ENCODE data around the gene UBAC2.

UBAC2 gene

GRCh38 chr13:99346335-99347042 is 145.8 kb downstream of the UBAC2 start:
- Histone ChIP-seq H3K4me1 (ENCODE audit: control insufficient read depth, insufficient read depth, low read length) (no peaks in the 10 kb centered on the region), H3K9ac (ENCODE audit: low read length) (no peak overlapping the region), H3K36me3 (ENCODE audit: control insufficient read depth, insufficient read depth, low read length, severe bottlenecking) (peaks cover 52% of the 10 kb centered on the region), H3K9me3 (ENCODE audit: control insufficient read depth, low read length) (no peaks in the 10 kb centered on the region), H3K27me3 (replicated peaks; ENCODE audit: control insufficient read depth, insufficient read depth, low read length) (no peaks in the 10 kb centered on the region), H3K4me3 (ENCODE audit: low read length) (no peak overlapping the region)
- no peak for DNase-seq (ENCODE audit: low read depth)

DNA sequence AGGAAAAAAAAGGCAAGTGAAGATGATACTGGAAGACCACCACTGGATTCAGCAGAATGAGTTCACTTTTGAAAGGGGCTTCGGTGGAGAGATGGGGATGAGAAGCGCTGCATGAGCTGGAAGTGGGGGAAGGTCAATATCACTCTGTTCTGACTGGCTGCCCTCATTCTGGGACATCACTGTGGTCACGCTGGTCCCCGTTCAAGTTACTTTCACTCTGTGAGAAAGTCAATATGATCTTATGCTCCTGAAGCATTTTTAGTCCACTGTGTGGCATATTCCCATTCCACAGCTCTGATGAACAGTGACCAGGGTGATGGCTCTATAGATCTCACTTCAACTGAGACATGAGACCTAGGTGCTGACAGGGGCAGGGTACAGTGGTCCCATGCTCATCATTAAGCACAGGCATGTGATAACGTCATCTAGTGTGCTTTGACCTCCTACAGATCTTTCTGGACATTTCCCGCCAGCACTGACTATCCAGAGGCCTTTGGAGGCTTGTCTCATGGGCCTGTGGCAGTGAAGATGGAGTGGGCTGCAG is 146.8 kb downstream of the UBAC2 start:
- Histone ChIP-seq H3K4me1 (ENCODE audit: control insufficient read depth, insufficient read depth, low read length) (no peaks in the 10 kb centered on the region), H3K36me3 (ENCODE audit: control insufficient read depth, insufficient read depth, low read length, severe bottlenecking) (peaks cover 44% of the 10 kb centered on the region), H3K9me3 (ENCODE audit: control insufficient read depth, low read length) (no peaks in the 10 kb centered on the region), H3K27me3 (replicated peaks; ENCODE audit: control insufficient read depth, insufficient read depth, low read length) (no peaks in the 10 kb centered on the region), H3K9ac (ENCODE audit: low read length) (no peak overlapping the region), H3K4me3 (ENCODE audit: low read length) (no peak overlapping the region)
- DNase-seq (ENCODE audit: low read depth) = no peak

- Histone ChIP-seq H3K27me3 (replicated peaks; ENCODE audit: control insufficient read depth, insufficient read depth, low read length) (no peaks in the 10 kb centered on the region), H3K4me3 (ENCODE audit: low read length) (no peak overlapping the region), H3K4me1 (ENCODE audit: control insufficient read depth, insufficient read depth, low read length) (no peaks in the 10 kb centered on the region), H3K36me3 (ENCODE audit: control insufficient read depth, insufficient read depth, low read length, severe bottlenecking) (peaks cover 42% of the 10 kb centered on the region), H3K9ac (ENCODE audit: low read length) (no peak overlapping the region), H3K9me3 (ENCODE audit: control insufficient read depth, low read length) (no peaks in the 10 kb centered on the region)
- DNase-seq (ENCODE audit: low read depth) = no peak
These were observed 147.3 kb downstream of the UBAC2 start for GRCh38 chr13:99347911-99348451.

DNA sequence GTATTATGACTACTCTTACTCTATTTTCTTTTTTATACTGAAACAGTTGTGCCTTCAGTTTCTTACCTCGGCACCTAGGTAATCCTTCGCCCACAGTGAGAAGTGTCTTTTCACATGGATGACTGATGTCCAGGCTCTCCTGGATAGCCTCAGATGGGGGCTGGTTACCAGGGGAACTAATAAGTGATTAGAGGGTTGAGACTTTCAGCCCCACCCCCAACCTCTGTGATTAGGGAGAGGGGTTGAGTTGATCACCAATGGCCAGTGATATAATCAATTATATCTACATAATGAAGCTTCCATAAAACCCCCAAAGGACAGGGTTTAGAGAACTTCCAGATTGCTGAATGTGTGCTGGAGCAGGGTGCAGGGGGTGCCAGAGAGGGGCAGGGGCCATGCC is 149.5 kb downstream of the UBAC2 start:
- Histone ChIP-seq H3K9ac (ENCODE audit: low read length) (no peak overlapping the region), H3K27me3 (replicated peaks; ENCODE audit: control insufficient read depth, insufficient read depth, low read length) (no peaks in the 10 kb centered on the region), H3K4me1 (ENCODE audit: control insufficient read depth, insufficient read depth, low read length) (no peaks in the 10 kb centered on the region), H3K9me3 (ENCODE audit: control insufficient read depth, low read length) (no peaks in the 10 kb centered on the region), H3K36me3 (ENCODE audit: control insufficient read depth, insufficient read depth, low read length, severe bottlenecking) (peaks cover 29% of the 10 kb centered on the region), H3K4me3 (ENCODE audit: low read length) (no peak overlapping the region)
- no peak for DNase-seq (ENCODE audit: low read depth)

DNA sequence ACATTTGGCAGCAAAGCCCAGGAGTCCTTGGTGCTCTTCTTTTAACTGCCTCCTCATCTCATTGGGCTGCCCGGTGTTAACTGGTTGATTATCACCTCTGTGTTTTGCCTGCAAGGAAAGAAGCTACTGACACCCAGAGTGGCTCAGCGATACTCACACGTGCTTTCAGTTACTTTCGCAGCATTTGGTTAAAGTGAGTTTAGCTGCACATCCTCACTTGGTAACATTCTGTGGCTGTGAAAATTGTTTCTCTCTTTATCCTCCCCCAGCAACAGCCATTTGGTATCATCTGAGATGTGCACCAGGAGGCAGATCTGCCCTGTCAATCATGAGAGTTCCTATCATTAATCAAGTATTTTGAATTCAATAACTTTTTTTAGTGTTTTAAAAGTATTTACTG is 151.1 kb downstream of the UBAC2 start:
- no peaks in the 10 kb centered on the region for H3K9me3 ChIP-seq (ENCODE audit: control insufficient read depth, low read length)
- peaks cover 11% of the 10 kb centered on the region for H3K4me1 ChIP-seq (ENCODE audit: control insufficient read depth, insufficient read depth, low read length)
- H3K27me3 ChIP-seq (replicated peaks; ENCODE audit: control insufficient read depth, insufficient read depth, low read length) = no peaks in the 10 kb centered on the region
- no peak overlapping the region for H3K4me3 ChIP-seq (ENCODE audit: low read length)
- DNase-seq (ENCODE audit: low read depth) = no peak
- peaks cover 37% of the 10 kb centered on the region for H3K36me3 ChIP-seq (ENCODE audit: control insufficient read depth, insufficient read depth, low read length, severe bottlenecking)
- no peak overlapping the region for H3K9ac ChIP-seq (ENCODE audit: low read length)

DNA sequence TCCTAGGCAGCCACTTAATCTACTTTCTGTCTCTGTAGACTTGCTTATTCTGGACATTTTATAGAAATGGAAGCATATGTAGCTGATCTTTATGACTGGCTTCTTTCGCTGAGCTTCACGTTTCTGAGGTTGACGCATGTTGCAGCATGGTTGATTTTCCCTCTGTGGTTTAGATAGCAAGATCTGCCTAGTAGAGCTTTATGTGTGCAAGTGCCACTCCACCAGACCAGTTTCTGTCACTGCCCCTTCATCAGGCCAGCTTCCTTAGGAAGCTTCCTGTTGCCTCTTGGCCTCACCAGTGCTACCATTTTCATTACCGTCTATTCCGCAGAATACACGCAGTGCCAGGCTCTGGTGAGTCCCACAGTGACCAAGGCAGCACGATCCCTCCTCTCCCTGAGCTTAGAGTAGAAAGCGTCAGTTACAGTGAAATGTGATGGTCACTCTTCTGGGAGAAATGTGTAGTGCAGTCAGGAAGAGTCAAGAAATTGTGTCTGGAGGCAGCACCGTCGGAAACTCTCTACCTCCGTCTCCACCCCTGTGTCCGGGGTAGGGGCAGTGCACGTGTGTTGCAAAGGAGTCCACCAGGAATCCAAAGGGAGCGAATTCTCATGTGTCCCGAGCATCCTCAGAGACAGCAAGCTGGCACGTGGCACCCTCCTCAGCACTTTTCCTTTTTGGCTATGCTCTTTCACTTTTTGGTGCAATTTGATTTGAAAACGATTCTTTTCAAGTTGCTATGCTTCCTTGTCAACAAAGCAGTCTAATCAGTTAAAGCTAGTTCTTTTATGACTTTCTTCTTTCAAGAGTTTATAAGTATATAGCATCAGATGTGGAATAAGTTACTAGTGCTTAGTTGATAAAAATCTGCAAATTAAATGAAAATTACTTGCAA is 151.9 kb downstream of the UBAC2 start:
- Histone ChIP-seq H3K4me3 (ENCODE audit: low read length) (no peak overlapping the region), H3K27me3 (replicated peaks; ENCODE audit: control insufficient read depth, insufficient read depth, low read length) (no peaks in the 10 kb centered on the region), H3K4me1 (ENCODE audit: control insufficient read depth, insufficient read depth, low read length) (peaks cover 16% of the 10 kb centered on the region), H3K9me3 (ENCODE audit: control insufficient read depth, low read length) (no peaks in the 10 kb centered on the region), H3K36me3 (ENCODE audit: control insufficient read depth, insufficient read depth, low read length, severe bottlenecking) (peaks cover 37% of the 10 kb centered on the region), H3K9ac (ENCODE audit: low read length) (no peak overlapping the region)
- no peak for DNase-seq (ENCODE audit: low read depth)

DNA sequence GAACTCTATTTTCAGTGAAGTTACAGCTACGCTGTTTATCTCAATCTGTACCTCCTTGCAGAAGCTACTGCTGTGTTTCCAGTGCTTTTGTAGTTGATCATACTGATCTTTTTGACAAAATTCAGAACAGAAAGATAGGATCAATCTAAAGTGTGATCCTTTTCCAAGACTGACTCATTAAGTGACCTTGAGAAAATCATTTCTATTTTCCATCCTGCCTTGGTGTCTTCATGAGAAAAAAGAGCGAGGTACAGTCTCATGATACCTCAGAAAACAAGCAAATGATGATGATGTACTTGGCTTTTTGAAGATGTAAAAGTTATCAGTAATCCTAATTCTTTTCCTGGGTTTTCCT is 152.6 kb downstream of the UBAC2 start:
- DNase-seq (ENCODE audit: low read depth) = no peak
- peaks cover 16% of the 10 kb centered on the region for H3K4me1 ChIP-seq (ENCODE audit: control insufficient read depth, insufficient read depth, low read length)
- H3K4me3 ChIP-seq (ENCODE audit: low read length) = no peak overlapping the region
- H3K27me3 ChIP-seq (replicated peaks; ENCODE audit: control insufficient read depth, insufficient read depth, low read length) = no peaks in the 10 kb centered on the region
- H3K36me3 ChIP-seq (ENCODE audit: control insufficient read depth, insufficient read depth, low read length, severe bottlenecking) = peaks cover 31% of the 10 kb centered on the region
- no peak overlapping the region for H3K9ac ChIP-seq (ENCODE audit: low read length)
- H3K9me3 ChIP-seq (ENCODE audit: control insufficient read depth, low read length) = no peaks in the 10 kb centered on the region

DNA sequence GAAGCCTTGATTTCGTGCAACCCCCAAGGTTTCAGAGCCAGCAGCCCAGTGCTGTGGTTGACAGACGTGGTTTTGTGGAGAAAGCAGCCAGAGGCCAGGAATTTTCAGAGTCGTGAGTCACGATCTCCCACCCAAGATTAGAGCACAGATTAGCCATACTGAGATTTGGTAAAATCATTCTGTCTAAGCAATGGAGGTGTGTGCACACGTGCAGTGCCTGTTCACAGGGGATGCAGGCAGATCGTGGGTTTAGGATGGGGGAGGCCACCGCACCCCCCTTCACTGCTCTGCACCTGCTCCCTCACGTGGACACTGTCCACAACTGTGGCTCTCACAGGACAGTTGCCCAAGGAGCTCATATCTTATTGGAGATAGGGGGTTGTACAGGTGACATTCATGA is 153.2 kb downstream of the UBAC2 start:
- Histone ChIP-seq H3K9ac (ENCODE audit: low read length) (no peak overlapping the region), H3K4me1 (ENCODE audit: control insufficient read depth, insufficient read depth, low read length) (peaks cover 16% of the 10 kb centered on the region), H3K36me3 (ENCODE audit: control insufficient read depth, insufficient read depth, low read length, severe bottlenecking) (peaks cover 31% of the 10 kb centered on the region), H3K9me3 (ENCODE audit: control insufficient read depth, low read length) (no peaks in the 10 kb centered on the region), H3K27me3 (replicated peaks; ENCODE audit: control insufficient read depth, insufficient read depth, low read length) (no peaks in the 10 kb centered on the region), H3K4me3 (ENCODE audit: low read length) (no peak overlapping the region)
- DNase-seq (ENCODE audit: low read depth) = peak; percentile 55

DNA sequence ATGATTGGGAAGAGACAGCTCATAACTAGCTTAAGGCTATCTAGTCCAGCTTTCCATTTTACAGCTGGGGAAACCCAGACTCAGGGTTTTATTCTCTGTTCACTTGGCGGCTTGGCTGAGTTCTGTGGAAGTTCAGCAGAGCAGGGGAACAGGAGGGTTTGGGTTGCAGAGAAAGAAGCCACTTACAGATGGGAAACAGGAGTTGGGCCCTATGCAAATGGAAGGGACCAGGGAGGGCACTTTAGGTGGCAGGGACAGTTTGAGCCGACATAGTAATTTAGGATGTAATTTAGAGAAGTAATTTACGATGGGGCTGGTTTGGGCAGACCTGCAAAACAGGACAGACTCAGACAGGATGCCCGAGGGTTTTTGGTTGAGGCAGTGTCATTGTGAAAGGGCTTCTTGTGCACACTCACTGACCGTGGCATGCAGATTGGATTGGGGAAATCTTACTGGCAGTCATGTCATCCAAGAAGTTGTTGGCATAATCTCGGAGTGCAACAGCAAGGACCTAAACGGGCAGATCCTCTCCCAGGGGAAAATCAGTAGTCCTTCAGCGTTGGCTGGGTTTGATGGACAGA is 153.8 kb downstream of the UBAC2 start:
- H3K9me3 ChIP-seq (ENCODE audit: control insufficient read depth, low read length) = no peaks in the 10 kb centered on the region
- peaks cover 29% of the 10 kb centered on the region for H3K36me3 ChIP-seq (ENCODE audit: control insufficient read depth, insufficient read depth, low read length, severe bottlenecking)
- no peak overlapping the region for H3K9ac ChIP-seq (ENCODE audit: low read length)
- no peak overlapping the region for H3K4me3 ChIP-seq (ENCODE audit: low read length)
- peaks cover 16% of the 10 kb centered on the region for H3K4me1 ChIP-seq (ENCODE audit: control insufficient read depth, insufficient read depth, low read length)
- DNase-seq (ENCODE audit: low read depth) = peak; percentile 29
- H3K27me3 ChIP-seq (replicated peaks; ENCODE audit: control insufficient read depth, insufficient read depth, low read length) = no peaks in the 10 kb centered on the region

- peaks cover 16% of the 10 kb centered on the region for H3K4me1 ChIP-seq (ENCODE audit: control insufficient read depth, insufficient read depth, low read length)
- H3K9ac ChIP-seq (ENCODE audit: low read length) = no peak overlapping the region
- no peaks in the 10 kb centered on the region for H3K27me3 ChIP-seq (replicated peaks; ENCODE audit: control insufficient read depth, insufficient read depth, low read length)
- peaks cover 27% of the 10 kb centered on the region for H3K36me3 ChIP-seq (ENCODE audit: control insufficient read depth, insufficient read depth, low read length, severe bottlenecking)
- no peak overlapping the region for H3K4me3 ChIP-seq (ENCODE audit: low read length)
- no peak for DNase-seq (ENCODE audit: low read depth)
- no peaks in the 10 kb centered on the region for H3K9me3 ChIP-seq (ENCODE audit: control insufficient read depth, low read length)
These were observed 154.8 kb downstream of the UBAC2 start for GRCh38 chr13:99355267-99356011.

DNA sequence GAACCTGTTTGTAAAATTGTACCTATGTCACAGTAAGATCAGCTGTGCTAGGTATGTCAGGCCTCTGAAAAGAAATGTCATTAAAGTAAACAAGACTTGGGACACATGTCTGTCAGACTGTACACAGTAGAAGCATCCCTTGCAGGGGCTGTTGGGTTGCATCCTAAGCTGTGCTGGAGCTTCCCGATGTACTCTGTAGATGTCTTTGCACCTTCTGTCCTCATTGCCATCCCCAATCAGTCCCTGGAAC is 155.3 kb downstream of the UBAC2 start:
- Histone ChIP-seq H3K4me3 (ENCODE audit: low read length) (peak overlapping the region; percentile 62), H3K36me3 (ENCODE audit: control insufficient read depth, insufficient read depth, low read length, severe bottlenecking) (peaks cover 27% of the 10 kb centered on the region), H3K9me3 (ENCODE audit: control insufficient read depth, low read length) (no peaks in the 10 kb centered on the region), H3K27me3 (replicated peaks; ENCODE audit: control insufficient read depth, insufficient read depth, low read length) (no peaks in the 10 kb centered on the region), H3K4me1 (ENCODE audit: control insufficient read depth, insufficient read depth, low read length) (peaks cover 16% of the 10 kb centered on the region), H3K9ac (ENCODE audit: low read length) (no peak overlapping the region)
- DNase-seq (ENCODE audit: low read depth) = no peak

All from adipocyte (in vitro differentiated cells).